Esophagus squamous epithelium (tissue), 5 donors: ENCODE measurements around the gene SLC30A7. TPM values are rescaled to one million over a fixed set of nuclear protein-coding genes. Genes with fewer than 3 reads are reported as not detected.

Source experiments
- DNase-seq: peaks from one replicate; lab custom pipeline; 2025; lab: John Stamatoyannopoulos, UW
- H3K27ac ChIP-seq, 4 donors: fragments of 200-600 bp; sonication (generic); one replicate each; pipeline ENCODE4 v1.5.1; 2016 to 2019; ENCODE audit warnings: mild to moderate bottlenecking in 1 of 4
- H3K27me3 ChIP-seq, 4 donors: fragments of 200-600 bp; sonication (generic); 1 replicate in 3 of 4; 2 replicates in 1 of 4; pipeline versions ENCODE4 v1.5.1 to v1.6.0; 2017 to 2021; ENCODE audit warnings: antibody characterized with exemption in 1 of 4
- H3K36me3 ChIP-seq, 3 donors: fragments of 200-600 bp; sonication (generic); one replicate each; pipeline ENCODE4 v1.5.1; 2016 to 2019
- H3K4me1 ChIP-seq, 3 donors: fragments of 200-600 bp; sonication (generic); one replicate each; pipeline ENCODE4 v1.5.1; 2017 to 2019
- H3K4me3 ChIP-seq, 4 donors: fragments of 200-600 bp; sonication (generic); 1 replicate in 3 of 4; 2 replicates in 1 of 4; pipeline ENCODE4 v1.5.1; 2016 to 2019; ENCODE audit warnings: mild to moderate bottlenecking in 2 of 4, moderate library complexity in 1 of 4
- H3K9me3 ChIP-seq, 3 donors: fragments of 200-600 bp; sonication (generic); one replicate each; pipeline ENCODE4 v1.5.1; 2016 to 2019
- POLR2A ChIP-seq, 4 donors: fragments of 450-650 bp; IDR thresholded peaks; one replicate each; pipeline ENCODE4 v1.6.1; 2017; ENCODE audit warnings: antibody characterized with exemption in 4 of 4, mild to moderate bottlenecking in 4 of 4, moderate library complexity in 3 of 4
- WGBS, 2 donors: methylation state at CpG; one replicate each; pipeline ENCODE4 v1.1.5; 2018; 5-methylcytosine and 5-hydroxymethylcytosine counted together
- intact Hi-C: fragments of 100-400 bp; cut with DNase I; formaldehyde crosslinking; loops from one replicate; pipeline ENCODE4 v1.15.0; 2022
- total RNA-seq, 4 donors: library from RNA; depleted of rRNA; stranded (reverse); fragments of >200 nt; gene quantifications; one replicate each; pipeline ENCODE4 v1.1.0, GENCODE V29; 2016
- TF ChIP-seq, protein P1 (sequence below), 6 experiments: fragments of 450-650 bp in 4 of 6; fragments of 200-600 bp in 2 of 6; sonication (generic) in 2 of 6; IDR thresholded peaks; one replicate each; pipeline ENCODE4 v1.5.1; 2016 to 2019; ENCODE audit warnings: antibody characterized with exemption in 6 of 6, mild to moderate bottlenecking in 4 of 6, moderate library complexity in 4 of 6
- donor health status: DM: yes; HTN: yes; CAD: no.

Gene SLC30A7
- total RNA-seq, 4 donors from 2014 or later, result 9.0 to 22.1 (median 16.5) TPM

- Histone ChIP-seq H3K4me3 (peak overlapping the region; percentile 71 to 96 (median 88)), H3K4me1 (peaks cover 0 to 35% (median 14%) of the 10 kb centered on the region in 3 donors), H3K36me3 (peaks cover 0 to 33% (median 3%) of the 10 kb centered on the region in 3 donors), H3K9me3 (no peaks in the 10 kb centered on the region), H3K27ac (peak overlapping the region; percentile 92 to 96 (median 95)), H3K27me3 (no peaks in the 10 kb centered on the region)
- peak; percentile 6 for DNase-seq
- TF ChIP-seq, protein P1, sequence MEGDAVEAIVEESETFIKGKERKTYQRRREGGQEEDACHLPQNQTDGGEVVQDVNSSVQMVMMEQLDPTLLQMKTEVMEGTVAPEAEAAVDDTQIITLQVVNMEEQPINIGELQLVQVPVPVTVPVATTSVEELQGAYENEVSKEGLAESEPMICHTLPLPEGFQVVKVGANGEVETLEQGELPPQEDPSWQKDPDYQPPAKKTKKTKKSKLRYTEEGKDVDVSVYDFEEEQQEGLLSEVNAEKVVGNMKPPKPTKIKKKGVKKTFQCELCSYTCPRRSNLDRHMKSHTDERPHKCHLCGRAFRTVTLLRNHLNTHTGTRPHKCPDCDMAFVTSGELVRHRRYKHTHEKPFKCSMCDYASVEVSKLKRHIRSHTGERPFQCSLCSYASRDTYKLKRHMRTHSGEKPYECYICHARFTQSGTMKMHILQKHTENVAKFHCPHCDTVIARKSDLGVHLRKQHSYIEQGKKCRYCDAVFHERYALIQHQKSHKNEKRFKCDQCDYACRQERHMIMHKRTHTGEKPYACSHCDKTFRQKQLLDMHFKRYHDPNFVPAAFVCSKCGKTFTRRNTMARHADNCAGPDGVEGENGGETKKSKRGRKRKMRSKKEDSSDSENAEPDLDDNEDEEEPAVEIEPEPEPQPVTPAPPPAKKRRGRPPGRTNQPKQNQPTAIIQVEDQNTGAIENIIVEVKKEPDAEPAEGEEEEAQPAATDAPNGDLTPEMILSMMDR (IDR thresholded peaks at IDR 0.05), result no peak
- no peak for TF ChIP-seq POLR2A (IDR thresholded peaks at IDR 0.05)
- WGBS, 2 donors, result 2% methylated on average over 12 of the region's 12 CpGs
- intact Hi-C loops, result no loop called here
Measured at GRCh38 chr1:100896481-100896982, 642 bp downstream of the SLC30A7 start.

- WGBS, 2 donors, result 82 to 94% methylated on average over 1 of the region's 1 CpG
- H3K36me3 ChIP-seq, result peaks cover 0 to 79% (median 3%) of the 10 kb centered on the region in 3 donors
- intact Hi-C loops, result no loop called here
Measured at GRCh38 chr1:100902365-100902764, 6.5 kb downstream of the SLC30A7 start.

DNA sequence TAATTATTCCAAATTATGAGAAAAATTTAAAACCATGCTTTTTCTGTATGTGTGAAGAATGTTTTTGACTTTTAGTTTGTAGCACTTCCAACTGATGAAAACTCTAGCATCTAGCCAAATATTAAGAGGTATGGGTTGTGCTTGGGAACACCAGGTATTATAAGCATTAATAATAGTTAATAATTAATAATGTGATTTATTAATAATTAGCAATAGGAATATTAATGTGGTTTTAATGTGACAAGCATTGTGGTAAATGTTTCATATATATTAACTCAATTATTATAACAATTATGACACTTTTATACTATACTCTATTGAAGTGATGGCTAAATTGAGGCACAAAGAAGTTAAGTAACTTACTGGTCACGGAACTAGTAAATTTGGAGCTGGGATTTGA, 7.9 kb downstream of the SLC30A7 start:
- DNase-seq, result no peak
- intact Hi-C loops, result no loop called here

More at GRCh38 chr1:100902365-100902764, 6.5 kb downstream of the SLC30A7 start:
- DNase-seq, result no peak
- peaks cover 0 to 10% (median 5%) of the 10 kb centered on the region in 3 donors for H3K4me1 ChIP-seq
- no peaks in the 10 kb centered on the region for H3K9me3 ChIP-seq
- no peaks in the 10 kb centered on the region for H3K27me3 ChIP-seq
- TF ChIP-seq, protein P1 (IDR thresholded peaks at IDR 0.05), result no peak
- TF ChIP-seq POLR2A (IDR thresholded peaks at IDR 0.05), result no peak
- no peak overlapping the region for H3K27ac ChIP-seq
- H3K4me3 ChIP-seq, result no peak overlapping the region

DNA sequence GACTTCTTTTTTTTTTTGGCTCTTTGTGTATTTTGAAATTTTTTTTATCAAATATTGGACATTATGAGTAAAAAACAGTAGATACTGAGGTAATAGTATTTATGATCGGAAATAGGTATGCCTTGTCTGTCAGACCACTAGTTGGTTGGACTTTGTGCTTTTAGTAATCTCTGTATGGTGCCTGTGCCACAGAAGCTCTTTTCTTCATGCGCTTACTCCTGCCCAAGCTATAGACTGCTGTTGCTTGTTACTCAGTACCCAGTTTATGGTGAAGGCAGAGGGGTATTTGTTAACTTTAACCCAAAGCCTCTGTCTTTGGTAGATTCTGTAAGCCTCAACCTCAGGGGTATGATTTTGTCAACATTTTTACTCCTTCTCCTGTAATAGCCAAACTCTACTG, 8.6 kb downstream of the SLC30A7 start:
- H3K36me3 ChIP-seq, result peaks cover 0 to 88% (median 1%) of the 10 kb centered on the region in 3 donors

More for the DNA sequence above, 7.9 kb downstream of the SLC30A7 start:
- TF ChIP-seq, protein P1 (IDR thresholded peaks at IDR 0.05), result no peak
- TF ChIP-seq POLR2A (IDR thresholded peaks at IDR 0.05), result no peak
- WGBS, 2 donors, result 89 to 93% methylated on average over 1 of the region's 1 CpG
- H3K9me3 ChIP-seq, result no peaks in the 10 kb centered on the region
- H3K4me1 ChIP-seq, result no peaks in the 10 kb centered on the region
- peaks cover 0 to 88% (median 3%) of the 10 kb centered on the region in 3 donors for H3K36me3 ChIP-seq
- no peak overlapping the region for H3K27ac ChIP-seq
- H3K4me3 ChIP-seq, result no peak overlapping the region
- H3K27me3 ChIP-seq, result no peaks in the 10 kb centered on the region

GRCh38 chr1:100905181-100905580, 9.3 kb downstream of the SLC30A7 start:
- TF ChIP-seq, protein P1 (IDR thresholded peaks at IDR 0.05), result no peak
- TF ChIP-seq POLR2A (IDR thresholded peaks at IDR 0.05), result no peak
- WGBS, 2 donors, result 83 to 95% methylated on average over 3 of the region's 3 CpGs

More for the DNA sequence above, 8.6 kb downstream of the SLC30A7 start:
- WGBS, 2 donors, result 93 to 96% methylated on average over 2 of the region's 2 CpGs
- Histone ChIP-seq H3K4me3 (no peak overlapping the region), H3K4me1 (no peaks in the 10 kb centered on the region), H3K27me3 (no peaks in the 10 kb centered on the region), H3K27ac (no peak overlapping the region), H3K9me3 (no peaks in the 10 kb centered on the region)
- intact Hi-C loops, result no loop called here
- no peak for DNase-seq
- TF ChIP-seq, protein P1 (IDR thresholded peaks at IDR 0.05), result no peak
- no peak for TF ChIP-seq POLR2A (IDR thresholded peaks at IDR 0.05)

More at GRCh38 chr1:100905181-100905580, 9.3 kb downstream of the SLC30A7 start:
- Histone ChIP-seq H3K36me3 (peaks cover 0 to 88% (median 0%) of the 10 kb centered on the region in 3 donors), H3K27ac (no peak overlapping the region), H3K4me1 (no peaks in the 10 kb centered on the region), H3K9me3 (no peaks in the 10 kb centered on the region), H3K4me3 (no peak overlapping the region), H3K27me3 (no peaks in the 10 kb centered on the region)
- intact Hi-C loops, result no loop called here
- DNase-seq, result no peak
